K562 (cell line): ENCODE measurements around the gene CLTA. TPM values are rescaled to one million over a fixed set of nuclear protein-coding genes. Genes with fewer than 3 reads are reported as not detected.

ENCODE experiments used
- CEBPZ ChIP-seq: fragments of 150-350 bp; IDR thresholded peaks from 2 replicates; pipeline ENCODE4 v1.6.1; 2014; ENCODE audit warnings: low read depth, mild to moderate bottlenecking, low read length, borderline replicate concordance
- EGR1 ChIP-seq: fragments of 450-650 bp; conservative IDR thresholded peaks from 2 replicates; pipeline ENCODE4 v1.6.1; 2017; ENCODE audit warnings: mild to moderate bottlenecking
- GTF3C2 ChIP-seq: IDR thresholded peaks from 3 replicates; pipeline ENCODE4 v1.6.1; 2011; ENCODE audit warnings: borderline replicate concordance, mild to moderate bottlenecking, moderate library complexity; ENCODE audit not compliant: insufficient read length; ENCODE audit errors: extremely low read depth
- HNRNPH1 ChIP-seq: fragments of 200-400 bp; formaldehyde crosslinking; optimal IDR thresholded peaks from 2 replicates; pipeline ENCODE3; 2017; ENCODE audit warnings: low read depth, mild to moderate bottlenecking, low read length, moderate library complexity
- JUNB ChIP-seq: fragments of 450-650 bp; formaldehyde crosslinking; conservative IDR thresholded peaks from 2 replicates; pipeline ENCODE4 v1.4.0; 2020; ENCODE audit warnings: mild to moderate bottlenecking
- JUND ChIP-seq, 2 experiments: IDR thresholded peaks; 2 replicates in 1 of 2; 3 replicates in 1 of 2; pipeline ENCODE4 v1.6.1; 2011; ENCODE audit warnings: borderline replicate concordance in 2 of 2, low read depth in 2 of 2, low read length in 2 of 2, improper control_type of control experiment in 1 of 2, missing biosample characterization in 1 of 2, missing genetic modification characterization in 1 of 2, missing genetic modification reagents in 1 of 2
- MCM3 ChIP-seq: fragments of 450-650 bp; IDR thresholded peaks from 2 replicates; pipeline ENCODE4 v1.6.1; 2016
- NFXL1 ChIP-seq: fragments of 450-650 bp; formaldehyde crosslinking; IDR thresholded peaks from 2 replicates; pipeline ENCODE4 v1.4.0; 2021; ENCODE audit warnings: mild to moderate bottlenecking
- PTRF ChIP-seq: fragments of 450-650 bp; IDR thresholded peaks from 2 replicates; pipeline ENCODE4 v1.6.1; 2016; ENCODE audit warnings: mild to moderate bottlenecking, missing genetic modification characterization, missing compliant biosample characterization
- TRIM24 ChIP-seq, 2 experiments: fragments of 450-650 bp; IDR thresholded peaks; 2 replicates each; pipeline ENCODE4 v1.6.1; 2016
- WHSC1 ChIP-seq: IDR thresholded peaks from one replicate; pipeline ENCODE4 v1.6.1; 2012; ENCODE audit warnings: low read length, control low read depth, inconsistent platforms
- ZBTB17 ChIP-seq: fragments of 450-650 bp; formaldehyde crosslinking; IDR thresholded peaks from 2 replicates; pipeline ENCODE4 v1.4.0; 2020; ENCODE audit warnings: mild to moderate bottlenecking
- ZBTB43 ChIP-seq: sonication (generic); formaldehyde crosslinking; IDR thresholded peaks from 2 replicates; pipeline ENCODE4 v1.8.0; 2023; ENCODE audit warnings: mild to moderate bottlenecking, missing genetic modification reagents
- ZNF316 ChIP-seq: fragments of 450-650 bp; IDR thresholded peaks from 2 replicates; pipeline ENCODE4 v1.6.1; 2016
- ZNF518B ChIP-seq: fragments of 250-450 bp; sonication (Bioruptor Pico); IDR thresholded peaks from 2 replicates; pipeline ENCODE4 v1.5.0; 2021; ENCODE audit warnings: mild to moderate bottlenecking, moderate library complexity
- polyA plus RNA-seq, 8 experiments: library from polyadenylated mRNA; depleted of rRNA in 4 of 8; stranded (reverse) in 5 of 8; unstranded in 3 of 8; fragments of >200 nt; fragmentation: Nextera tagmentation in 2 of 8; fragmentation: Illumina TruSeq in 1 of 8; extraction: Ambion mirVana in 2 of 8; extraction: Trizol in 1 of 8; gene quantifications; 2 replicates each; pipeline versions ENCODE4 v1.2.1 to v1.2.3, GENCODE V29; 2011 to 2014; ENCODE audit warnings: inconsistent platforms in 1 of 8, missing spikeins in 1 of 8
- total RNA-seq, 7 experiments: library from RNA; depleted of rRNA in 6 of 7; stranded (reverse); fragments of >200 nt in 6 of 7; fragmentation: Illumina TruSeq in 2 of 7; extraction: Trizol in 2 of 7; gene quantifications; 2 replicates each; pipeline versions ENCODE4 v1.2.1 to v1.2.3, GENCODE V29; 2011 to 2021; ENCODE audit warnings: low replicate concordance in 1 of 7

CLTA gene
- total and polyA plus RNA-seq, 9 of the 15 experiments (the other 6 are each of a cell fraction or from before 2014, with no cell fraction given): 37.8 to 219 (median 144) TPM

GRCh38 chr9:36142510-36143244, 48.0 kb upstream of the CLTA start (continued):
- TF ChIP-seq JUND (IDR thresholded peaks at IDR 0.05; ENCODE audit: borderline replicate concordance, low read depth, low read length) (no peak), JUND (tag; IDR thresholded peaks at IDR 0.05; ENCODE audit: borderline replicate concordance, low read depth, low read length) (no peak), GTF3C2 (no peak), NFXL1 (CRISPR knock-in tag) (no peak), CEBPZ (no peak), ZBTB17 (CRISPR knock-in tag) (no peak), ZBTB43 (CRISPR knock-in tag) (no peak), TRIM24 (IDR thresholded peaks at IDR 0.05) (peak; percentile 29 to 52; a peak in 3 of 4 replicates), ZNF518B (CRISPR knock-in tag) (no peak), WHSC1 (no peak), ZNF316 (no peak), EGR1 (no peak), MCM3 (no peak), PTRF (tag) (no peak), JUNB (CRISPR knock-in tag) (no peak), HNRNPH1 (no peak)
